Measurements from ENCODE around the gene CHST8. TPM values are rescaled to one million over a fixed set of nuclear protein-coding genes. Genes with fewer than 3 reads are reported as not detected.

The CHST8 gene
- total and polyA plus RNA-seq, 4 donors, result 0.05 to 0.07 TPM; not detected in 2

DNA sequence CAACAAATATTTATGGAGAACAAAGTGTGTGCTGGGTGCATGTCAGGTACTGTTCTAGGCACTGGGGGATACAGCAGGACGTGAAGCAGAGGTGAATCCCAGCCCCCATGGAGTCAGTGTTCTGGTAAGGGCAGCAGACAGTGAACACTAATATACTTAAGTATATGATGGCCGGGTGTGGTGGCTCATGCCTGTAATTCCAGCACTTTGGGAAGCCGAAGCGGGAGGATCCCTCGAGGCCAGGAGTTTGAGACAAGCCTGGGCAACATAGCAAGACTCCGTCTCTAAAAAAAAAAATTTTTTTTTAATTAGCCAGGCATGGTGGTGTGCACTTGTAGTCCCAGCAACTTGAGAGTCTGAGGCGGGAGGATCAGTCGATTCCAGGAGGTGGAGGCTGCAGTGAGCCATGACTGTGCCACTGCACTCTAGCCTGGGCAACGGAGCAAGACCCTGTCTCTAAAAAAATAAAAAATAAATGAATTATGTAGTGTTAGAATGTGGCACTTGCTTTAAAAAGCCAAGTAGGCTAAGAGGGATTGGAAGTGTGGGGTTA lies 22.6 kb downstream of the CHST8 start:
- no peak for DNase-seq (ENCODE audit: low spot score)
- TF ChIP-seq MAX (IDR thresholded peaks at IDR 0.05), result no peak
- TF ChIP-seq FOXA1 (IDR thresholded peaks at IDR 0.05), result no peak
- no peak for TF ChIP-seq NR2F2 (IDR thresholded peaks at IDR 0.05)
- no peak for TF ChIP-seq GABPA (IDR thresholded peaks at IDR 0.05 in 1 of 2, conservative IDR thresholded peaks at IDR 0.05 in 1 of 2)
- no peak for TF ChIP-seq HNF4A (conservative IDR thresholded peaks at IDR 0.05)

DNA sequence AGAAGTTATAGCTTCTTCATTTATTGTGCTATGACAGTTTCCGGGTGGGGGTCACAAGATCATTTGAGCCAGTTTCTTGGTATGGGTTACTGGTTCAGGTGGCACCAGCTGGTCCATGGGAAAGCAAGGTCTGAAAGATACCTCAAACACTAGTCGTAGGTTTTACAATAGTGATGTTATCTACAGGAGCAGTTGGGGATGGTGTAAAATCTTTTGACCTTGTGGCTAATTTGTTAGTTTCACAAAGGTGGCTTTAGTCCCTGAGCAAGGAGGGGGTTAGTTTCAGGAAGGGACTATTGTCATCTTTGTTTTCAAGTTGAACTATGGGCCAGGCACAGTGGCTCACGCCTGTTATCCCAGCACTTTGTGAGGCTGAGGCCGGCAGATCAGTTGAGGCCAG lies 24.6 kb downstream of the CHST8 start:
- Histone ChIP-seq H3K36me3 (ENCODE audit: control insufficient read depth in 4 of 4, insufficient read depth in 3 of 4, low read depth in 1 of 4, low read length in 3 of 4) (no peaks in the 10 kb centered on the region), H3K27me3 (ENCODE audit: control insufficient read depth in 4 of 4, insufficient read depth in 4 of 4, low read length in 3 of 4) (peaks cover 0 to 3% (median 1%) of the 10 kb centered on the region in 4 donors), H3K9me3 (ENCODE audit: control insufficient read depth in 4 of 4, low read length in 3 of 4) (no peaks in the 10 kb centered on the region), H3K27ac (ENCODE audit: low read depth in 1 of 2, low read length in 2 of 2) (no peak overlapping the region), H3K4me1 (ENCODE audit: control insufficient read depth in 4 of 4, insufficient read depth in 4 of 4, low read length in 3 of 4) (no peaks in the 10 kb centered on the region), H3K9ac (ENCODE audit: low read depth in 1 of 2, low read length in 2 of 2) (no peak overlapping the region), H3K4me3 (ENCODE audit: low read depth in 1 of 3, low read length in 3 of 3) (no peak overlapping the region)
- no peak for TF ChIP-seq TAF1 (conservative IDR thresholded peaks at IDR 0.05)
- DNase-seq (ENCODE audit: low spot score), result no peak
- 76% methylated on average over 4 of the region's 4 CpGs for WGBS

More for the DNA sequence above, 22.6 kb downstream of the CHST8 start:
- 83% methylated on average over 9 of the region's 9 CpGs for WGBS
- Histone ChIP-seq H3K9me3 (ENCODE audit: control insufficient read depth in 4 of 4, low read length in 3 of 4) (no peaks in the 10 kb centered on the region), H3K27ac (ENCODE audit: low read depth in 1 of 2, low read length in 2 of 2) (no peak overlapping the region), H3K36me3 (ENCODE audit: control insufficient read depth in 4 of 4, insufficient read depth in 3 of 4, low read depth in 1 of 4, low read length in 3 of 4) (no peaks in the 10 kb centered on the region), H3K4me1 (ENCODE audit: control insufficient read depth in 4 of 4, insufficient read depth in 4 of 4, low read length in 3 of 4) (no peaks in the 10 kb centered on the region), H3K4me3 (ENCODE audit: low read depth in 1 of 3, low read length in 3 of 3) (no peak overlapping the region), H3K27me3 (ENCODE audit: control insufficient read depth in 4 of 4, insufficient read depth in 4 of 4, low read length in 3 of 4) (peaks cover 0 to 3% (median 1%) of the 10 kb centered on the region in 4 donors), H3K9ac (ENCODE audit: low read depth in 1 of 2, low read length in 2 of 2) (no peak overlapping the region)

DNA sequence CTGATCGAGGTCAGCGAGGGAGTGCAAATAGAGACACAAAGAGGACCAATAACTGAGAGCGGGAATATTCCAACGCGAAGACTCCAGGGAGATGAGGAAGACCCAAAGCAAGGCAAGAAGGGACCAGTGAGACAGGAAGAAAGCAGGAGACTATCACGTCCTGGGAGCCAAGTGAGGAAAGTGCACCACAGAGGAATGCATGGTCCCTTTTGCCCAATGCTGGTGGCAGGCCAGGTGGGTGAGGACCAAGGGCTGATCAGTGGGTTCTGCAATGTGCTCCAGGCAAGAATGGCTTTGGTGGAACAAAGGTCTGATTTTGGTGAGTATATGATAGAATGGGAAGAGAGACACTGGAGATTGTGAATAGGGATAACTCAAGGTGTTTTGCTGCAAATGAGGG lies 25.4 kb downstream of the CHST8 start:
- Histone ChIP-seq H3K9me3 (ENCODE audit: control insufficient read depth in 4 of 4, low read length in 3 of 4) (no peaks in the 10 kb centered on the region), H3K4me1 (ENCODE audit: control insufficient read depth in 4 of 4, insufficient read depth in 4 of 4, low read length in 3 of 4) (no peaks in the 10 kb centered on the region), H3K27ac (ENCODE audit: low read depth in 1 of 2, low read length in 2 of 2) (no peak overlapping the region), H3K9ac (ENCODE audit: low read depth in 1 of 2, low read length in 2 of 2) (no peak overlapping the region), H3K27me3 (ENCODE audit: control insufficient read depth in 4 of 4, insufficient read depth in 4 of 4, low read length in 3 of 4) (peaks cover 0 to 3% (median 1%) of the 10 kb centered on the region in 4 donors), H3K4me3 (ENCODE audit: low read depth in 1 of 3, low read length in 3 of 3) (no peak overlapping the region), H3K36me3 (ENCODE audit: control insufficient read depth in 4 of 4, insufficient read depth in 3 of 4, low read depth in 1 of 4, low read length in 3 of 4) (no peaks in the 10 kb centered on the region)
- DNase-seq (ENCODE audit: low spot score), result no peak
- TF ChIP-seq YY1 (IDR thresholded peaks at IDR 0.05), result no peak
- TF ChIP-seq HNF4G (IDR thresholded peaks at IDR 0.05), result no peak
- TF ChIP-seq SP1 (IDR thresholded peaks at IDR 0.05), result no peak
- no peak for TF ChIP-seq FOXA1 (IDR thresholded peaks at IDR 0.05)
- TF ChIP-seq RXRA (IDR thresholded peaks at IDR 0.05), result no peak
- WGBS, result 77% methylated on average over 6 of the region's 6 CpGs

- 47% methylated on average over 4 of the region's 4 CpGs for WGBS
- Histone ChIP-seq H3K4me3 (ENCODE audit: low read depth in 1 of 3, low read length in 3 of 3) (no peak overlapping the region), H3K4me1 (ENCODE audit: control insufficient read depth in 4 of 4, insufficient read depth in 4 of 4, low read length in 3 of 4) (no peaks in the 10 kb centered on the region), H3K27ac (ENCODE audit: low read depth in 1 of 2, low read length in 2 of 2) (no peak overlapping the region), H3K9me3 (ENCODE audit: control insufficient read depth in 4 of 4, low read length in 3 of 4) (no peaks in the 10 kb centered on the region), H3K36me3 (ENCODE audit: control insufficient read depth in 4 of 4, insufficient read depth in 3 of 4, low read depth in 1 of 4, low read length in 3 of 4) (no peaks in the 10 kb centered on the region), H3K27me3 (ENCODE audit: control insufficient read depth in 4 of 4, insufficient read depth in 4 of 4, low read length in 3 of 4) (peaks cover 0 to 3% (median 1%) of the 10 kb centered on the region in 4 donors), H3K9ac (ENCODE audit: low read depth in 1 of 2, low read length in 2 of 2) (no peak overlapping the region)
- TF ChIP-seq HNF4G (IDR thresholded peaks at IDR 0.05) (no peak), ZBTB33 (IDR thresholded peaks at IDR 0.05) (no peak), NR2F2 (IDR thresholded peaks at IDR 0.05) (no peak), JUND (IDR thresholded peaks at IDR 0.05) (no peak), EGR1 (IDR thresholded peaks at IDR 0.05; ENCODE audit: low read depth in 2 of 2) (no peak)
- no peak for DNase-seq (ENCODE audit: low spot score)
Measured at GRCh38 chr19:33649627-33650305, 28.0 kb downstream of the CHST8 start.
